Body of pancreas (tissue), 4 donors: Measurements from ENCODE around the gene ATF6. TPM values are rescaled to one million over a fixed set of nuclear protein-coding genes. Genes with fewer than 3 reads are reported as not detected.

Source experiments
- ATAC-seq: fragments of 150-250 bp; one replicate; pipeline ENCODE4 v1.9.1; 2016
- DNase-seq, 4 donors: peaks; one replicate each; pipeline ENCODE4 v3.0.0-alpha.2; 2019
- H3K27ac ChIP-seq, 4 donors: fragments of 200-600 bp; sonication (generic); 1 replicate in 3 of 4; 2 replicates in 1 of 4; pipeline versions ENCODE4 v1.5.1 to v1.6.1; 2016 to 2019; ENCODE audit warnings: mild to moderate bottlenecking in 1 of 4, mixed read lengths in 1 of 4, moderate library complexity in 1 of 4
- H3K27me3 ChIP-seq, 2 donors: fragments of 200-600 bp; sonication (generic); one replicate each; pipeline ENCODE4 v1.6.0; 2016; ENCODE audit warnings: mild to moderate bottlenecking in 1 of 2
- H3K36me3 ChIP-seq, 2 donors: fragments of 200-600 bp; sonication (generic); replicated peaks in 1 of 2; 2 replicates each; pipeline ENCODE4 v1.5.1; 2016; ENCODE audit warnings: low read depth in 2 of 2; ENCODE audit not compliant: insufficient read depth in 1 of 2
- H3K4me1 ChIP-seq: fragments of 200-600 bp; sonication (generic); one replicate; pipeline ENCODE4 v1.6.0; 2016
- H3K4me3 ChIP-seq, 2 donors: fragments of 200-600 bp; sonication (generic); 1 replicate in 1 of 2; 2 replicates in 1 of 2; pipeline ENCODE4 v1.5.1; 2016 to 2019
- H3K9me3 ChIP-seq, 3 donors: fragments of 200-600 bp; sonication (generic); 1 replicate in 2 of 3; 2 replicates in 1 of 3; pipeline ENCODE4 v1.5.1; 2016
- CTCF ChIP-seq, 7 experiments: fragments of 450-650 bp in 4 of 7; fragments of 200-600 bp in 3 of 7; sonication (generic) in 3 of 7; IDR thresholded peaks; one replicate each; pipeline ENCODE4 v1.5.1; 2016 to 2019; ENCODE audit warnings: antibody characterized with exemption in 7 of 7
- POLR2A ChIP-seq, 3 donors: fragments of 450-650 bp; IDR thresholded peaks; one replicate each; pipeline ENCODE4 v1.6.1; 2016; ENCODE audit warnings: antibody characterized with exemption in 3 of 3, mild to moderate bottlenecking in 2 of 3
- WGBS, 2 donors: methylation state at CpG; one replicate each; pipeline ENCODE4 v1.1.5; 2017; 5-methylcytosine and 5-hydroxymethylcytosine counted together
- intact Hi-C: fragments of 100-400 bp; cut with DNase I; formaldehyde crosslinking; loops from one replicate; pipeline ENCODE4 v1.15.1; 2023
- total RNA-seq, 2 donors: library from RNA; depleted of rRNA; stranded (reverse); fragments of >200 nt; gene quantifications; one replicate each; pipeline ENCODE4 v1.1.0, GENCODE V29; 2016

ATF6 gene
- total RNA-seq, 2 donors from 2014 or later: 12.5 to 16.3 TPM

- Histone ChIP-seq H3K27me3 (no peaks in the 10 kb centered on the region), H3K4me1 (peaks cover 8% of the 10 kb centered on the region), H3K36me3 (peaks cover 0 to 3% of the 10 kb centered on the region in 2 donors), H3K4me3 (no peak overlapping the region), H3K9me3 (no peaks in the 10 kb centered on the region), H3K27ac (no peak overlapping the region)
- 85 to 91% methylated on average over 1 of the region's 1 CpG for WGBS, 2 donors
- DNase-seq (no peak), ATAC-seq (no peak)
- no peak for TF ChIP-seq POLR2A (IDR thresholded peaks at IDR 0.05)
- intact Hi-C loops: no loop called here
Observed at GRCh38 chr1:161778522-161778921, 12.4 kb downstream of the ATF6 start.

GRCh38 chr1:161779393-161779792 lies 13.3 kb downstream of the ATF6 start:
- DNase-seq (no peak), ATAC-seq (no peak)
- Histone ChIP-seq H3K27ac (no peak overlapping the region), H3K4me3 (no peak overlapping the region), H3K36me3 (peaks cover 0 to 6% of the 10 kb centered on the region in 2 donors), H3K4me1 (peaks cover 8% of the 10 kb centered on the region), H3K9me3 (no peaks in the 10 kb centered on the region), H3K27me3 (no peaks in the 10 kb centered on the region)
- 81 to 82% methylated on average over 2 of the region's 2 CpGs for WGBS, 2 donors
- intact Hi-C loops: no loop called here
- TF ChIP-seq CTCF (IDR thresholded peaks at IDR 0.05) (no peak), POLR2A (IDR thresholded peaks at IDR 0.05) (no peak)

GRCh38 chr1:161781995-161782394 lies 15.9 kb downstream of the ATF6 start:
- H3K4me3 ChIP-seq: no peak overlapping the region
- no peak overlapping the region for H3K27ac ChIP-seq
- ATAC-seq (no peak), DNase-seq (no peak)
- no peaks in the 10 kb centered on the region for H3K9me3 ChIP-seq
- intact Hi-C loops: no loop called here
- peaks cover 0 to 14% of the 10 kb centered on the region in 2 donors for H3K36me3 ChIP-seq
- H3K27me3 ChIP-seq: no peaks in the 10 kb centered on the region
- TF ChIP-seq CTCF (IDR thresholded peaks at IDR 0.05) (no peak), POLR2A (IDR thresholded peaks at IDR 0.05) (no peak)
- no peaks in the 10 kb centered on the region for H3K4me1 ChIP-seq

GRCh38 chr1:161782886-161783285 lies 16.8 kb downstream of the ATF6 start:
- Histone ChIP-seq H3K4me3 (no peak overlapping the region), H3K9me3 (no peaks in the 10 kb centered on the region), H3K27ac (no peak overlapping the region), H3K36me3 (peaks cover 0 to 21% of the 10 kb centered on the region in 2 donors), H3K4me1 (no peaks in the 10 kb centered on the region), H3K27me3 (no peaks in the 10 kb centered on the region)
- intact Hi-C loops: no loop called here
- WGBS, 2 donors: 95% methylated on average over 4 of the region's 4 CpGs
- DNase-seq: no peak
- TF ChIP-seq CTCF (IDR thresholded peaks at IDR 0.05): no peak
- TF ChIP-seq POLR2A (IDR thresholded peaks at IDR 0.05): no peak
- ATAC-seq: no peak

GRCh38 chr1:161784968-161785367 lies 18.8 kb downstream of the ATF6 start:
- Histone ChIP-seq H3K4me3 (no peak overlapping the region), H3K27me3 (no peaks in the 10 kb centered on the region), H3K36me3 (peaks cover 0 to 22% of the 10 kb centered on the region in 2 donors), H3K9me3 (no peaks in the 10 kb centered on the region), H3K4me1 (no peaks in the 10 kb centered on the region), H3K27ac (no peak overlapping the region)
- no peak for TF ChIP-seq CTCF (IDR thresholded peaks at IDR 0.05)
- DNase-seq (no peak), ATAC-seq (no peak)
- WGBS, 2 donors: 96 to 100% methylated on average over 1 of the region's 1 CpG
- intact Hi-C loops: no loop called here
